Stomach (tissue), 4 donors: Measurements from ENCODE around the gene LCN12.

Experiments used
- EP300 ChIP-seq: sonication (generic); formaldehyde crosslinking; IDR thresholded peaks from one replicate; pipeline ENCODE4 v1.6.1; 2017; ENCODE audit warnings: antibody characterized with exemption
- POLR2A ChIP-seq, 4 donors: fragments of 450-650 bp; IDR thresholded peaks; one replicate each; pipeline ENCODE4 v1.6.1; 2016; ENCODE audit warnings: antibody characterized with exemption in 4 of 4, control low read depth in 2 of 4, mild to moderate bottlenecking in 1 of 4, moderate library complexity in 1 of 4
- TF ChIP-seq, protein P1 (sequence below), 7 experiments: fragments of 450-650 bp in 4 of 7; fragments of 200-600 bp in 3 of 7; sonication (generic) in 3 of 7; IDR thresholded peaks; one replicate each; pipeline ENCODE4 v1.5.1; 2016 to 2019; ENCODE audit warnings: antibody characterized with exemption in 7 of 7, control low read depth in 2 of 7, mild to moderate bottlenecking in 1 of 7

DNA sequence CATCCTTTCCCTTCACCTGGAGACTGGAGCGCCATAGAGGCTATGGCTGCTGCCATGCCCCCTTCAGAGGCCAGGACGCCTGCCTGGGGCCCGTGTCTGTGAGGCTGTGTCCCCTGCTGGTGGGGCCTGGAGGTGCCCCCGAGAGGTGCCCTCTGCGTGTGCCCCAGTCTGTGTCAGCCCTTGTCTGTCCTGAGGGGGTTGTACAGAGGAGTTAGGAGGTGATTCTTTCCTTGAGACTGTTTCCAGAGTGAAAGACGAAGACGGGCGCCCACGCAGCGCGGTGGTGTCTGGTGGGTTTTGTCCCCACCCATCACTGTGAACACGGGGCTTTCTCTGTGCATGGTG lies 41.2 kb upstream of the LCN12 start:
- TF ChIP-seq POLR2A (IDR thresholded peaks at IDR 0.05) (no peak), EP300 (no peak)
- TF ChIP-seq, protein P1, sequence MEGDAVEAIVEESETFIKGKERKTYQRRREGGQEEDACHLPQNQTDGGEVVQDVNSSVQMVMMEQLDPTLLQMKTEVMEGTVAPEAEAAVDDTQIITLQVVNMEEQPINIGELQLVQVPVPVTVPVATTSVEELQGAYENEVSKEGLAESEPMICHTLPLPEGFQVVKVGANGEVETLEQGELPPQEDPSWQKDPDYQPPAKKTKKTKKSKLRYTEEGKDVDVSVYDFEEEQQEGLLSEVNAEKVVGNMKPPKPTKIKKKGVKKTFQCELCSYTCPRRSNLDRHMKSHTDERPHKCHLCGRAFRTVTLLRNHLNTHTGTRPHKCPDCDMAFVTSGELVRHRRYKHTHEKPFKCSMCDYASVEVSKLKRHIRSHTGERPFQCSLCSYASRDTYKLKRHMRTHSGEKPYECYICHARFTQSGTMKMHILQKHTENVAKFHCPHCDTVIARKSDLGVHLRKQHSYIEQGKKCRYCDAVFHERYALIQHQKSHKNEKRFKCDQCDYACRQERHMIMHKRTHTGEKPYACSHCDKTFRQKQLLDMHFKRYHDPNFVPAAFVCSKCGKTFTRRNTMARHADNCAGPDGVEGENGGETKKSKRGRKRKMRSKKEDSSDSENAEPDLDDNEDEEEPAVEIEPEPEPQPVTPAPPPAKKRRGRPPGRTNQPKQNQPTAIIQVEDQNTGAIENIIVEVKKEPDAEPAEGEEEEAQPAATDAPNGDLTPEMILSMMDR (IDR thresholded peaks at IDR 0.05): no peak
